HG03558 (cell line): ENCODE data around the gene MIB1.

ENCODE experiments used
- ATAC-seq: cut with Tn5 transposase; IDR thresholded peaks from one replicate; pipeline ENCODE4 v1.9.1; 2021; ENCODE audit warnings: moderate number of reproducible peaks; ENCODE audit not compliant: unreplicated experiment; ENCODE audit errors: extremely low read depth

Gene MIB1

DNA sequence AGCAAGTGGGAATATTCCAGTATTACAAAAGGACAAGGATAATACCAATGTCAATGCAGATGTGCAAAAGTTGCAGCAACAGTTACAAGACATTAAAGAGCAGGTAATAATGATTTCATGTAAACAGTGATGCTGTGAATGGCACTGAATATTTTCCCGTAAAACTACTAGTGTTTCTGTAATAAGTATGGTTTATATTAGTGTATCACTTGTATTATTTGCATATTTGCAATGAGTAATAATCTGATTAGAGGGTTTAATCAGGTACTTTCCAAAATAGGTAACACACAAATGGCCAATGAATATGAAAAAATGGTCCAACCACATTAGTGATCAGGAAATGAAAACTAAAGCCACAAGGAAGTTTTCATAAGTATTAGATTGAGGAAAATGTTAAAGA, 118.0 kb downstream of the MIB1 start:
- no peak for ATAC-seq

DNA sequence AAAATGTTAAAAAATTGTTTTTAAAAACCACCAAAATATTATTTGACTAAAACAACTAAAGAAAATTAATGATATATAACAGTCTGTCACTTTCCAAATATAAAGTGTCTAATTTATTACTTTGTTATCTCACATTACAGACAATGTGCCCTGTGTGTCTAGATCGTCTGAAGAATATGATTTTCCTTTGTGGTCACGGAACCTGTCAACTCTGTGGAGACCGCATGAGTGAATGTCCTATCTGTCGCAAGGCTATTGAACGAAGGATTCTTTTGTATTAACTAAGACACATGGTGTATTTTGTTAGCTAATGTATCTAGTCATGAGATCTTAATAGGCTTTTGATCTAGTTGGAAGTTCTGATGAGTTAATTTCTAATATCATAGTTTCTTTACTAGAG, 123.8 kb downstream of the MIB1 start:
- ATAC-seq: no peak

DNA sequence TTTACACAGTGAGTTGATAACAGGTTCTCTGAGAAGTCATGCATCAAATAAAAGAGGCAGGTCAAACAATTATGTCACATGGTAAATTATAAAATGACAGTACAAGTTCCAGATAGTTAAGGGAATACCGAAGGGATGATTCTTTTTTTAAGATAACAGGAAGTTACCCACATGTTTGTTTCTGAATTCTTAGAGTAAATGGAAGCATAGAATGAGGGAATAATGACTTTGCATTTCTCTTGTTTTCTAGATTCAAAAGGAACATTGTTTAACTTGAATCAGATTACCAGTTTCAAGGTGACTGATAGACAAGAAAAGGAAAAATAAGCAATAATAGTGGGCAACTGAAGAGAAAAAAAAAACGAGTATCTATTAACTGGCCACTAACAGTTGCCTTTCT, 124.5 kb downstream of the MIB1 start:
- no peak for ATAC-seq

DNA sequence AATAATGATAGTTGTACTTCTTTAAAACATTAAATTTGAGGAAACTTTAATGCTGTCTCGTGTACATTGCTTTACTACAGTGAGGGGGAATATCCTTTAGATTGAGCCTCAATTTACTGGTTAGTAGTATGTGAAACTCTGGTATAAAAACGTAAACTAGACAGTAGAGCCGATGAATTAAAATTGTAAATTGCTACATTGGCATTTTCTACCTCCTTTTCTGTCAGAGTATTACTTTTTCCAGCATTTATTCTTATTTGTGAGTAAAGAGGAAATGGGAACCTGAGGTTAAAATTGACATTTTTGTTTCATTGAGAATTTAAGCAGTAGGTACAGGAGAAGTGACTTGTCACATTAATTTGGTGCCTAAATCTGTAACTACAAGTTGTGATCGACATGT, 128.2 kb downstream of the MIB1 start:
- ATAC-seq: no peak

DNA sequence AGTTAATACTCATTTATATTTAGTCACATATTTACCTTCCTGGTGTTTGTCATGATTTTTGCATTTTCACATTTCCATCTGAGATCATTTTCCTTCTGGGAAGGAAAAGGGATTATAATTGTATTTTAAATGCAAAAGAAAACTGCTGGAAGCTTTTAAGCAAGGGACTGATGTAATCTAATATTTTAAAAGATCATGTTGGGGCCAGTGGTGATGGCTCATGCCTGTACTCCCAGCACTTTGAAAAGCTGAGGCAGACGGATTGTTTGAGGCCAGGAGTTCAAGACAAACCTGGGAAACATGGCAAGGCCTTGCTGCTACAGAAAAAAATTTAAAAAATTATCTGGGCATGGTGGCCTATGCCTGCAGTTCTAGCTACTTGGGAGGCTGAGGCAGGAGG, 149.0 kb downstream of the MIB1 start:
- ATAC-seq: no peak

GRCh38 chr18:21894619-21895367, 154.2 kb downstream of the MIB1 start:
- no peak for ATAC-seq

DNA sequence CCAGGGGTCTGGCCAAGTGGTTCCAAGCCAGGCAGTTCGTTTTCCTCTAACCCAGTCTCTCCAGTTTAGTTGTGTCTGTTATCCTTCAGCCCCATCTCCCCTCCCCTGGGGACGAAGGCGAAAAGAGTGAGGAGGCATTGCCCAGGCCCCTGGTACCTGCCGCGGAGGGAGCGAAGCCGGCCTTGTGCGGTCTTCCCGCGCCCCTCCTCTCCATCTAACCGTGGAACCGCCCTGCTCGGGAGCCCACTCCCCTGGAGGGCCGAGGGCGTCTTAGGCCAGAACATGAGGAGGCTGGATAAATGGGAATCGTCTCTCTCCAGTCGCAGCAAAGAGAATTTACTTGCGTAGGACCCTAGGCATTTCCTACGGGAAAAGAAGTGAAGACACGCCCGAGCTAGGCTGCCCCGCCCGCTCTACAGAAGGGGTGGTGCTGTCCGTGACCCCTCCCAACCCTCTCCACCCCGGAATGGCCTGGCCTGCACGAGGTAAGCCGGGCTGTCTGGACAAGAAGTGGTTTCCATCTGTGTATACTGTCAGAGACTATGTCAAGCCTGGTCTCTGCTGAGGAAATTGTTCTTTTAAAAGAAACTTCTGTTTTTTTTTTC, 156.2 kb downstream of the MIB1 start:
- ATAC-seq: no peak

DNA sequence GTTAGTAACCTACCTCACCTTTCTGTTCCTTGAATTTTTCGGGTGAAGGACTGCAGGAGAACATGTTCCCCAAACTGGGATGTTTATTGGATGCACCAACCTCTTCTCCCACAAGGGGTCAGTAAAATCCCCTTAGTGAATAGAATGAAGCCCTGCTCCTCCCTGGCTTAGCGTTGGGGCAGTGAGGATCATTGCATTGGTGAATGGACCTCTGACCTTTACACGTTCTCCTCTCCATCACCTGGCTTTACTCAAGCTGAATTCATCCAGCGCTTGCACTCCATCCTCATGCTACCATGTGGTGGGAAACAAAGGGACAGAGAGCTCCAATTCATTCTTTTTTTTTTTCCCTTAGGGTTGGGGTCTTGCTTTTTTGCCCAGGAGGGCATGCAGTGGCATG, 157.2 kb downstream of the MIB1 start:
- ATAC-seq: peak; percentile 62

DNA sequence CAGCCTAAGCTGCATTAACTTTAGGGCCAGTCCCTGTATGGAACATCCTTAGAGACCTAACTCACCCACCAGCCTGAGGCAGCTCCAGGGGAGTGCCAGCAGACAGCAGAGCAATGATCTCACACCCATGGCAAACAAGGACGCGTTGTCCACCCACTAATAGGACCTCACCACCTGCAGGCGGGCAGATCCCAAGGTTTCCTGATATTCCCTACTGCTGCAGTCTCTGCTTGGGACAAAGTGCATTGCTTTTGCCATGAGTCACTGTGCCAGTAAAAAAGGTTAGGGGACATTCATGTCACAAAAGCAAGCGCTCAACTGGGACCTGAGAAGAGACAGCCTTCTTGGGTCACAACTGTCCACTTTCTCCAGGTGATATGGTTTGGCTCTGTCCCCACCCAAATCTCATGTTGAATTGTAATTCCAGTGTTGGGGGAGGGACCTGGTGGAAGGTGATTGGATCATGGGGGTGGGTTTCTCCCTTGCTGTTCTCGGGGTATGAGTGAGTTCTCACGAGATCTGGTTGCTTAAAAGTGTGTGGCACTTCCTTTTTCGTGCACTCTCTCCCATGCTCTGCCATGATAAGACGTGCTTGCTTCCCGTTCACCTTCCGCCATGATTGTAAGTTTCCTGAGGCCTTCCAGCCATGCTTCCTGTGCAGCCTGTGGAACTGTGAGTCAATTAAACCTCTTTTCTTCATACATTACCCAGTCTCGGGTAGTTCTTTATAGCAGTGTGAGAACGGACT, 160.2 kb downstream of the MIB1 start:
- no peak for ATAC-seq

GRCh38 chr18:21901423-21901945, 160.9 kb downstream of the MIB1 start:
- no peak for ATAC-seq

GRCh38 chr18:21903709-21904108, 163.1 kb downstream of the MIB1 start:
- ATAC-seq: no peak

GRCh38 chr18:21904856-21905255, 164.3 kb downstream of the MIB1 start:
- ATAC-seq: no peak

GRCh38 chr18:21907451-21907850, 166.9 kb downstream of the MIB1 start:
- ATAC-seq: no peak

- ATAC-seq: no peak
Measured at GRCh38 chr18:21908711-21909110, 168.1 kb downstream of the MIB1 start.

GRCh38 chr18:21910906-21911305, 170.3 kb downstream of the MIB1 start:
- no peak for ATAC-seq

DNA sequence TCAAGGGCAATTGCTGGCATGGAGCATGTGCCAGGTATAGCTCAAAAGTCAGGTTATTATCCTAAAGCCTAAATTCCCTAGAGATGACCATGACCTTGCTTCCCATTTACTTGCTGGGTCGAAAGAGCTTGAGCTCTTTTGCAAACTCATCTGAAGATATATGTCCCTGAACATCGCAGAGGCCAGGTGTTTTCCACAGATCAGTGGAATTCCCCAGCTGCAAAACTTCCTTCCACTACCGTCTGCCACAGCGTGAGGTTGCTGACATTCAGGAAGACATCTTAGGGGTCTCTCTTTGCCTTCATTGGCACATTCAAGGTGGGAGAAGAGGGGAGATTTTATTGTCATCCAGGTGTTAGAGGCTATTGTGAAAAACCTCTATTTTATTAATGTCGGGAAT, 171.0 kb downstream of the MIB1 start:
- no peak for ATAC-seq

- ATAC-seq: no peak
Measured at GRCh38 chr18:21912339-21913239, 172.0 kb downstream of the MIB1 start.

- ATAC-seq: no peak
Measured at GRCh38 chr18:21914739-21915319, 174.2 kb downstream of the MIB1 start.

GRCh38 chr18:21915546-21915945, 175.0 kb downstream of the MIB1 start:
- no peak for ATAC-seq

DNA sequence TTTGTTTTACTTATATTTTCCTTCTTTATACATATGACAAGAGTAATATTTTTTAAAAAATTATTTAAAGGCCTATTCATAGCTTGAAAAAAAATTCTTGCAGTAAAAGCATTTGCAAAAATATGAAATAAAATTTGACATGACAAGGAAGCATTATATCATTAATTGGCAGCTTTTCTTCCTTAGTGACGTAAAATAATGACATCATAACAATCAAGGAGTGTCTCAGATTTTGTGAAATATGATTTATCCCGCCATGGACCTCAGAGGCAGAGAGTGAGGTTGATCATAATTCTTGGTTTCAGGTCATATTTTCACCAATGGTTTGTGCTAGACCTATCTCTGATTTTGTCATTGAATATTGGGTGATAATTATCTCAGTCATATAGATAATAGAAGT, 176.0 kb downstream of the MIB1 start:
- no peak for ATAC-seq
